Stromal cell of bone marrow (primary cell): Measurements from ENCODE around the gene NTSR1.

ENCODE experiments used
- DNase-seq: peaks from one replicate; pipeline ENCODE4 v3.0.0-alpha.2; 2012; ENCODE audit warnings: low read depth

The NTSR1 gene

GRCh38 chr20:62708591-62709536 is at the start of gene NTSR1:
TSS of gene NTSR1 (plus strand) at chr20:62708836. CDS start at chr20:62709208, 372 bp downstream.
- DNase-seq: no peak

- DNase-seq: no peak
These were observed 49.0 kb upstream of the NTSR1 start for GRCh38 chr20:62659488-62660239.

GRCh38 chr20:62660240-62660615 is 48.4 kb upstream of the NTSR1 start:
- no peak for DNase-seq

GRCh38 chr20:62660768-62661167 is 47.9 kb upstream of the NTSR1 start:
- no peak for DNase-seq

- no peak for DNase-seq
These were observed 47.0 kb upstream of the NTSR1 start for GRCh38 chr20:62661647-62662046.

GRCh38 chr20:62662422-62662821 is 46.2 kb upstream of the NTSR1 start:
- peak; percentile 77 for DNase-seq

GRCh38 chr20:62663145-62664018 is 45.3 kb upstream of the NTSR1 start:
- DNase-seq: no peak

GRCh38 chr20:62664019-62664971 is 44.3 kb upstream of the NTSR1 start:
- no peak for DNase-seq

- no peak for DNase-seq
These were observed 43.4 kb upstream of the NTSR1 start for GRCh38 chr20:62665153-62665754.

GRCh38 chr20:62665826-62666735 is 42.6 kb upstream of the NTSR1 start:
- DNase-seq: no peak

- DNase-seq: no peak
These were observed 41.7 kb upstream of the NTSR1 start for GRCh38 chr20:62666736-62667529.

- DNase-seq: no peak
These were observed 40.9 kb upstream of the NTSR1 start for GRCh38 chr20:62667530-62668440.

- peak; percentile 56 for DNase-seq
These were observed 40.1 kb upstream of the NTSR1 start for GRCh38 chr20:62668441-62669027.

GRCh38 chr20:62669249-62669648 is 39.4 kb upstream of the NTSR1 start:
- no peak for DNase-seq

GRCh38 chr20:62670156-62670555 is 38.5 kb upstream of the NTSR1 start:
- DNase-seq: no peak

GRCh38 chr20:62670998-62671397 is 37.6 kb upstream of the NTSR1 start:
- DNase-seq: no peak

GRCh38 chr20:62671765-62672164 is 36.9 kb upstream of the NTSR1 start:
- DNase-seq: no peak
